Activated T-cell treated with anti-CD3 and anti-CD28 coated beads for 4 hours (primary cell): ENCODE data around the gene CGNL1.
A peak's percentile ranks its signal among the peaks of the same experiment; 100 is the strongest.

Experiments
- DNase-seq: peaks from one replicate; pipeline ENCODE4 v3.0.0-alpha.2; 2020

CGNL1 gene

GRCh38 chr15:57554812-57555179, 178.5 kb downstream of the CGNL1 start:
- no peak for DNase-seq

DNA sequence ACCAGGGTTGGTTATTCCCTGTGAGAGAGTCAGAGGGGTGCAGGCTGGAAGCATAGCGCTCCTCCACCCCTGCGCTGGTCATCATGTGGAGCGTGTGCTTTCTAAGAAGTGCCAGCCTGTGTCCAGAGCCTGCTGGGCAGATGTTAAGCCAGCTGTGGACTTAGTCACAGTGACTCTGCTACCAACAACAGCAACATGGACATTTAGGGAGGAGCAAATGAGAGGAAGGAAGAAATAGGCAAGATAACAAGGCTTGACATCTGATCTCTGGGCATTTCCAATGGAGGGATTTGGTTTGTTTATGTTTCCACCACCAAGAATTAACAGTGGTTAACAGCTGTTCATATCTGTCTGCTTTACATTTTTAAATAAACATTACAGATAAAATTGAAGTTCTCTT, 179.0 kb downstream of the CGNL1 start:
- DNase-seq: no peak

- no peak for DNase-seq
Measured at GRCh38 chr15:57556040-57556439, 179.7 kb downstream of the CGNL1 start.

- DNase-seq: no peak
Measured at GRCh38 chr15:57557267-57557666, 181.0 kb downstream of the CGNL1 start.

DNA sequence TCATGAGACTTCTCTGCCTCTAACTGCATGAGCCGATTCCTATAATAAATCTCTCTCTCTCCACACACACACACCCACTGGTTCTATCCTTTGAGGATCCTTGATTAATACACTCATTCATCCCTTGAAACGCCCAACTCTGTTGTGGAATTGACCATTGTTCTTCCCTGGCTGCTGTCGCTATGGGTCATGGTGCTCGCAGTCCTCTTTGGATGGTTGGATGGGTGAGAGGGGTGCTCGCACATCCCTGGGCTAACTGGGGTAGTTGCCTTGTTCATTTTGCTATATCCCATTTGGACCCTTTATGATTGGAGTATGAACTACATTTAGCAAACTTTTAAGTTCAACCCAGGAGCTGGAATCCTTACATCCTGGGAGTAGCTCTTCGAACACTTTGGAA, 181.5 kb downstream of the CGNL1 start:
- DNase-seq: no peak

GRCh38 chr15:57559875-57560274, 183.6 kb downstream of the CGNL1 start:
- DNase-seq: peak; percentile 72

- peak; percentile 50 for DNase-seq
Measured at GRCh38 chr15:57561041-57561711, 184.9 kb downstream of the CGNL1 start.

- no peak for DNase-seq
Measured at GRCh38 chr15:57562196-57562769, 186.0 kb downstream of the CGNL1 start.

DNA sequence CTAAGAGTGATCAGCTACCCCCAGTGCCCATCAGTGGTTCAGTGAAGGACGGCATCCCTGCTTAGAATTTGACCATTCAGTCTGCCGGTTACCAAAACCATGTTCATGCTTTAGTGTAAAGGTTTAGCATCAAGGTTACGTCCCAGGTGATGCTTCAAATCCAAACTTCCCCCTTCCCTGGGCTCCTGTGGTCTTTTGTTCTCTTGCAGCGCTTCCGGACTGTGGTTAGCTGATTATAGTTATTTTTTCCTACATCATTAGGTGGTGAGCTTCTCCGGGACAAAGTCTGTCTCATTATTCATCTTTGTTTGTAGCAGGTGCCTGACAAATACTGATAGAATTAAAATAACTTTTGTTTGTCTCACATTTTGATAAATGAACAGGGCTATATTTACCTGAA, 187.1 kb downstream of the CGNL1 start:
- DNase-seq: no peak

DNA sequence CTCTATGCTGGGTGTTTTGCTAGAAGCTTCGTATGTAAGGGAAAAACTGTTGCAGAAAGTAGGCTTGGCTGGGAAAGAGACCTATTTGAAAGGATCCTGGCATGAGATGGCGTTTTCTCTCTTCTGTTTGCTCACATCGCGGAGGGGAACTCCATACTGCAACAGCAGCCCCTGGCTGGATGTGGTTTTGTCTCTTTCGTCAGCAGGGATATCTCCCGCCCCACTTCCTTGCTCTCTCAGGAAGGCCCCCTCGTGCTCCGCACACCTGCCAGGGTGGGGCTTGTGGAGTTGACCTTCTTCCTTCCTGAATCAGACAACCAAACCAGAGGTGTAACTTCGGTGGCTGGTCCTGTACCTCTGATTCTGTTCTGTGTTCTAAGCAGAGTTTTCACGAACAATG, 189.0 kb downstream of the CGNL1 start:
- no peak for DNase-seq

GRCh38 chr15:57566834-57567233, 190.5 kb downstream of the CGNL1 start:
- no peak for DNase-seq

- DNase-seq: no peak
Measured at GRCh38 chr15:57567891-57568290, 191.6 kb downstream of the CGNL1 start.

DNA sequence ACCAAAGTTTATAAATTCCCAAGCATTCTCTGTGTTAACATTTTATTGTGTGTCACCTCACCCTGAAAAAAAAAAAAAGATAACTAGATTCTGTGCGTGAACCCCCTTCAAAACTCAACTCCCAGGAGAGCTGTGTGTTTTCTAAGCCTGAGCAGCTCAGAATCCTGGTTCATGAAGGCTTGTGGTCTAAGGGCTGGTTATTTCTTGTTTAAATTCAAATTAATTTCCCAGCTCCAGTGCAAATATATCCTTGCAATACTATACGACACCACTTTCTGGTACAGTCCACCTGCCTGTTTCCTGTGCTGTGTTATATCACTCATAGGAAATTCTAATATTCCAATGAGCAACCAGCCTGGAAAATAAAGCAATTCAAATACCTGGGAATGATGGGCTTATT, 192.0 kb downstream of the CGNL1 start:
- DNase-seq: no peak

GRCh38 chr15:57570340-57570739, 194.0 kb downstream of the CGNL1 start:
- no peak for DNase-seq

DNA sequence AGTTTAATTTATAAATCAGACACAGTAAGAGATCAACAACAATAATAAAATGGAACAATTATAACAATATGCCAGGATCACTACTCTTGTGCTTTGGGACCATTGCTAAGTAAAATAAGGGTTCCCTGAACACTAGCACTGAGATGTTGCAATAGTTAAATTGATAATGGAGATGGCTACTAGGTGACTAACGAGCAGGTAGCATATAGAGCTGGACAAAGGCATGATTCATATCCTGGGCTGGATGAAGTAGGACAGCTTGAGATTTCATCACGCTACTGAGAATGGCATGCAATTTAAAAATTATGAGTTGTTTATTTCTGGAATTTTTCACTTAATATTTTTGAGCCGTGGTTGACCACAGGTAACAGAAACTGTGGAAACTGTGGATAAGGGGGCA, 194.7 kb downstream of the CGNL1 start:
- no peak for DNase-seq

GRCh38 chr15:57571725-57572124, 195.4 kb downstream of the CGNL1 start:
- no peak for DNase-seq

GRCh38 chr15:57572468-57572867, 196.2 kb downstream of the CGNL1 start:
- no peak for DNase-seq

- no peak for DNase-seq
Measured at GRCh38 chr15:57573151-57573550, 196.8 kb downstream of the CGNL1 start.

DNA sequence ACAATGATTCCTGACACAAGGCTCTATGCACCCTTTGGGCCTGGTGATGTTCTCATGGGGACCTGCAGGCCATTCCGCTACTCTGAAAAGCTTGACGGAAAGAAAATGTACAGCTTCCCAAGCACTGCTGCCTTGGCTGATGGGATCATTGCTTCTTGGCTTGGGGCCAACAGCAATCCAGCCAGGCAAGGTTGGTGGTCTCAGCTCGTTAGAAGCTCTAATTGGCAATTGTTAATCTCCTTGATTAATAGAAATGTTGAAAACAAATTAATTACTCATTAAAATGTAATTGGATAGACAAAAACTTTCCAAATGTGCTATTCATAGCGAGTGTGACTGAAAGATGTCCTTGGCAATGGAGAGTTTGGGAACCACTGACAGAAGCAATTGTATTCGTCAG, 199.1 kb downstream of the CGNL1 start:
- no peak for DNase-seq

DNA sequence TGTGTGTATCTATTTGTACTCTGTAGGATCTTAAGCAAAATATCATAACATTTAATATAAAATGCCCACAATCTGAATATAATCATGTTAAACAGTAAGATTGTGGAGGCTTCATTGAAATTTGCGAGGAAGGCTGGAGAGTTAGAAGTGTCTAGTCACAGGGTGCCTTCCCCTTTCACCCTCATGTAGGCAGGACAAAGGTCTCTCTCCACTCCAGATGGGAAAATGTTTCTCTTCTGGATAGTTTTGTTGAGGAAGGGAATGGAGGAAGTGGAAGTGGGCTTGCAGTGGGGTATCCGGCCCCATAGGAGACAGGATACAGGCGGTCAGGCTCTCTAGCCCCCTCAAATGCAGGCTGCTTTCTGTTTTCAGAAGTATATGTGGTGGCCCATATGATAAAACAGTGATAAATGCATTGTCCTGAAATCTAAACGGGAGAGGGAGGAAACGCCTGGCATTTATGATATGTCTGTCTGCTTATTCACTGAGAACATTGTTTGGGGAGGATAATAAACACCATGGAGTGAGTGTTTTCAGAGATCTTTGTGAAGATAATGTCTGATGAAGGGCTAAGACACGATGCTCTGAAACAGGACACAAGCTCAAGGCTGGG, 202.1 kb downstream of the CGNL1 start:
- no peak for DNase-seq

GRCh38 chr15:57580428-57580827, 204.1 kb downstream of the CGNL1 start:
- DNase-seq: no peak

- DNase-seq: no peak
Measured at GRCh38 chr15:57580866-57581265, 204.6 kb downstream of the CGNL1 start.

DNA sequence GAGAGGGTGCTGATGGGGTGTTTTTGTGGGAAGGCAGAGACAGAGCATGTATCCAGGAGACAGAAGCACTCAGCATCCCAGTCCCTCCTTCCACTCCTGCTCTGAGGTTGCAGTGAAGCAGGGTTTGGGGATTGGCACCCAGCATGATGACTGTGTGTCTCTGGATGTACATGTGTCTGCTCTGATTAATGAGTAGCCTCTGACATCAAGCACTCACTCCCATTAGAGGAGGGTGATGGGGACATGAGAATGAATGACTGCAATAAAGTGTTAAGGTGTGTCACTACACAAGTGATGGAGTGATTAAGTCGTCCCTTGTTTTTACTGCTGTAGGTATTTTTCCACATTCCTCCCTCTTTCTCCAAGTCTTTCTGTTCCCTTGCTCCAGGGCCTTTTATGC, 205.8 kb downstream of the CGNL1 start:
- no peak for DNase-seq

GRCh38 chr15:57583282-57583681, 207.0 kb downstream of the CGNL1 start:
- DNase-seq: no peak

DNA sequence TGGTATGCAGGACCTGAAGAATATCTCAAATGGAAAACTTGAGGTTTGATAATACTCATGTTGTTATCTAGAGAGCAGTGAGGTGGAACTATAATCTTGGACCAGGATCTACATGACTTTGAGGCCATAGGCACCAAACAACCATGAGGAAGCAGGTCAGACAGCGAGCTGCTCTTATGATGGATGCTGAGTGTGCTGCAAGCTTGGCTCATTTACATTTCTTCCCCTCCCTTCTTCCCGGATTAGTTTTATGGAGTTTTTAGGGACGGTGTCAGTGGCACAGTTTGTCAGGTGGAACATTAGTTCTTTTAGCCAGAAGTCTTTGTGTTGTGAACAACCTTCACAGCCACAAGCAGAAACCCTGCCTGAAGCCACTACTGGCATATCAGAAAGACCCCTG, 207.4 kb downstream of the CGNL1 start:
- DNase-seq: no peak
